HepG2 (cell line): ENCODE data around the gene RASIP1. TPM values are rescaled to one million over a fixed set of nuclear protein-coding genes. Genes with fewer than 3 reads are reported as not detected.
A peak's percentile ranks its signal among the peaks of the same experiment; 100 is the strongest.

Experiments
- ARNTL ChIP-seq: sonication (generic); formaldehyde crosslinking; IDR thresholded peaks from 2 replicates; pipeline ENCODE4 v1.4.0; 2020; ENCODE audit warnings: mild to moderate bottlenecking, missing genetic modification reagents
- DMAP1 ChIP-seq: IDR thresholded peaks from 2 replicates; pipeline ENCODE4 v1.6.1; 2016
- FOXO4 ChIP-seq: sonication (generic); formaldehyde crosslinking; conservative IDR thresholded peaks from 2 replicates; pipeline ENCODE4 v1.8.1; 2023; ENCODE audit warnings: missing genetic modification reagents
- GABPA ChIP-seq, 2 experiments: IDR thresholded peaks; 2 replicates each; pipeline ENCODE4 v1.6.1; 2011 to 2016; ENCODE audit warnings: low read depth in 2 of 2, low read length in 1 of 2, missing biosample characterization in 1 of 2, missing genetic modification characterization in 1 of 2
- KDM1A ChIP-seq: IDR thresholded peaks from 2 replicates; pipeline ENCODE4 v1.6.1; 2016; ENCODE audit warnings: missing compliant biosample characterization
- KDM4B ChIP-seq: sonication (generic); formaldehyde crosslinking; IDR thresholded peaks from 2 replicates; pipeline ENCODE4 v1.4.0; 2020; ENCODE audit warnings: missing genetic modification reagents
- NBN ChIP-seq: fragments of 450-650 bp; conservative IDR thresholded peaks from 2 replicates; pipeline ENCODE4 v1.6.1; 2017
- NCOA5 ChIP-seq: sonication (generic); formaldehyde crosslinking; IDR thresholded peaks from 2 replicates; pipeline ENCODE4 v1.4.0; 2020; ENCODE audit warnings: missing genetic modification reagents
- NFE2 ChIP-seq: sonication (generic); formaldehyde crosslinking; IDR thresholded peaks from 2 replicates; pipeline ENCODE4 v1.4.0; 2020; ENCODE audit warnings: missing genetic modification reagents
- PCBP1 ChIP-seq: fragments of 200-400 bp; formaldehyde crosslinking; IDR thresholded peaks from 2 replicates; pipeline ENCODE4 v1.6.1; 2017; ENCODE audit warnings: mild to moderate bottlenecking, low read depth, low read length, borderline replicate concordance
- RXRA ChIP-seq: sonication (generic); formaldehyde crosslinking; IDR thresholded peaks from 2 replicates; pipeline ENCODE4 v1.5.1; 2020; ENCODE audit warnings: missing genetic modification reagents
- SMARCC2 ChIP-seq: fragments of 450-650 bp; IDR thresholded peaks from 2 replicates; pipeline ENCODE4 v1.6.1; 2017; ENCODE audit warnings: antibody characterized with exemption, mild to moderate bottlenecking
- SMARCE1 ChIP-seq: fragments of 450-650 bp; IDR thresholded peaks from 2 replicates; pipeline ENCODE4 v1.6.1; 2017; ENCODE audit warnings: borderline replicate concordance
- STAT5B ChIP-seq: sonication (generic); formaldehyde crosslinking; IDR thresholded peaks from 2 replicates; pipeline ENCODE4 v1.4.0; 2020; ENCODE audit warnings: missing genetic modification reagents
- STAT6 ChIP-seq: sonication (generic); formaldehyde crosslinking; IDR thresholded peaks from 2 replicates; pipeline ENCODE4 v1.4.0; 2020; ENCODE audit warnings: missing genetic modification reagents, mild to moderate bottlenecking, borderline replicate concordance
- TAF15 ChIP-seq: fragments of 200-400 bp; formaldehyde crosslinking; IDR thresholded peaks from one replicate; pipeline ENCODE4 v1.6.1; 2018; ENCODE audit warnings: mild to moderate bottlenecking, low read depth, low read length; ENCODE audit not compliant: poor library complexity, severe bottlenecking
- TRAFD1 ChIP-seq: sonication (generic); formaldehyde crosslinking; IDR thresholded peaks from 2 replicates; pipeline ENCODE4 v1.5.1; 2020; ENCODE audit warnings: missing genetic modification reagents, mild to moderate bottlenecking, borderline replicate concordance
- ZC3H4 ChIP-seq: sonication (generic); formaldehyde crosslinking; IDR thresholded peaks from 2 replicates; pipeline ENCODE4 v1.4.0; 2020; ENCODE audit warnings: missing genetic modification reagents, borderline replicate concordance
- ZFP41 ChIP-seq: sonication (generic); formaldehyde crosslinking; IDR thresholded peaks from 2 replicates; pipeline ENCODE4 v1.4.0; 2020; ENCODE audit warnings: mild to moderate bottlenecking, missing genetic modification reagents, borderline replicate concordance
- ZNF256 ChIP-seq: sonication (generic); formaldehyde crosslinking; conservative IDR thresholded peaks from 2 replicates; pipeline ENCODE4 v1.4.0; 2020; ENCODE audit warnings: missing genetic modification reagents
- ZNF276 ChIP-seq: sonication (generic); formaldehyde crosslinking; IDR thresholded peaks from 2 replicates; pipeline ENCODE4 v1.4.0; 2020; ENCODE audit warnings: mild to moderate bottlenecking, low read depth, missing genetic modification reagents
- polyA plus RNA-seq, 8 experiments: library from polyadenylated mRNA; depleted of rRNA in 3 of 8; stranded (reverse) in 7 of 8; unstranded in 1 of 8; fragments of >200 nt; fragmentation: Illumina TruSeq in 4 of 8; extraction: Trizol in 4 of 8; gene quantifications; 2 replicates each; pipeline versions ENCODE4 v1.2.1 to v1.2.3, GENCODE V29; 2011 to 2016; ENCODE audit warnings: low read depth in 4 of 8, missing spikeins in 1 of 8, mixed read lengths in 1 of 8; ENCODE audit not compliant: insufficient read depth in 1 of 8
- total RNA-seq, 5 experiments: library from RNA; depleted of rRNA; stranded (reverse); fragments of >200 nt; fragmentation: Illumina TruSeq; extraction: Trizol; gene quantifications; 2 replicates each; pipeline ENCODE4 v1.2.3, GENCODE V29; 2016; ENCODE audit warnings: low read depth in 1 of 5
- TF ChIP-seq, protein P1 (sequence below): sonication (generic); formaldehyde crosslinking; IDR thresholded peaks from 2 replicates; pipeline ENCODE4 v1.4.0; 2020; ENCODE audit warnings: missing genetic modification reagents

The RASIP1 gene
- total and polyA plus RNA-seq, 2 of the 13 experiments (the other 11 are each of a cell fraction or from before 2014, with no cell fraction given) = 0.44 to 0.58 TPM

- TF ChIP-seq ZNF276 (CRISPR knock-in tag) (no peak), STAT5B (CRISPR knock-in tag) (no peak), NCOA5 (CRISPR knock-in tag) (no peak), GABPA (IDR thresholded peaks at IDR 0.05; ENCODE audit: low read depth, low read length) (no peak), GABPA (CRISPR knock-in tag; IDR thresholded peaks at IDR 0.05; ENCODE audit: low read depth) (peak; percentile 72), DMAP1 (CRISPR knock-in tag) (no peak), ZFP41 (CRISPR knock-in tag) (no peak), NFE2 (no peak), STAT6 (CRISPR knock-in tag) (no peak), TAF15 (no peak), ZC3H4 (CRISPR knock-in tag) (no peak), ARNTL (CRISPR knock-in tag) (no peak), SMARCE1 (no peak), FOXO4 (CRISPR knock-in tag) (no peak), NBN (no peak), SMARCC2 (no peak), PCBP1 (no peak), ZNF256 (CRISPR knock-in tag) (no peak), KDM1A (CRISPR knock-in tag) (no peak), RXRA (peak; percentile 63; the same call in 1 of the 2 replicates), TRAFD1 (CRISPR knock-in tag) (no peak), KDM4B (CRISPR knock-in tag) (no peak)
- TF ChIP-seq, protein P1, sequence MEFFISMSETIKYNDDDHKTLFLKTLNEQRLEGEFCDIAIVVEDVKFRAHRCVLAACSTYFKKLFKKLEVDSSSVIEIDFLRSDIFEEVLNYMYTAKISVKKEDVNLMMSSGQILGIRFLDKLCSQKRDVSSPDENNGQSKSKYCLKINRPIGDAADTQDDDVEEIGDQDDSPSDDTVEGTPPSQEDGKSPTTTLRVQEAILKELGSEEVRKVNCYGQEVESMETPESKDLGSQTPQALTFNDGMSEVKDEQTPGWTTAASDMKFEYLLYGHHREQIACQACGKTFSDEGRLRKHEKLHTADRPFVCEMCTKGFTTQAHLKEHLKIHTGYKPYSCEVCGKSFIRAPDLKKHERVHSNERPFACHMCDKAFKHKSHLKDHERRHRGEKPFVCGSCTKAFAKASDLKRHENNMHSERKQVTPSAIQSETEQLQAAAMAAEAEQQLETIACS (CRISPR knock-in tag) = no peak
Observed at GRCh38 chr19:48757741-48758144, 17.3 kb upstream of the RASIP1 start (continued).
